Activated T-helper 1 cell treated with anti-CD3 and anti-CD28 coated beads, Interleukin-12 subunit alpha, Interleukin-12 subunit beta, Interleukin-2, Interleukin-4 antibody, amounts not matched to agents 30 ng/mL and 10 ng/mL and 1 ng/mL, durations not matched to agents 14 hours and 24 hours and 36 hours (primary cell): ENCODE results near the gene ACE. TPM values are rescaled to one million over a fixed set of nuclear protein-coding genes. Genes with fewer than 3 reads are reported as not detected.

Source experiments
- DNase-seq: peaks from one replicate; pipeline ENCODE4 v3.0.0; 2021; ENCODE audit warnings: low spot score
- H3K27ac Mint-ChIP-seq: one replicate; pipeline ENCODE4 v1.8.0; 2021; ENCODE audit warnings: mild to moderate bottlenecking, mixed read lengths
- H3K27me3 Mint-ChIP-seq: one replicate; pipeline ENCODE4 v1.8.0; 2022; ENCODE audit warnings: mild to moderate bottlenecking, moderate library complexity, mixed read lengths; ENCODE audit not compliant: insufficient read depth
- H3K36me3 Mint-ChIP-seq: one replicate; pipeline ENCODE4 v1.8.0; 2021; ENCODE audit warnings: low read depth, mixed read lengths
- H3K4me1 Mint-ChIP-seq: one replicate; pipeline ENCODE4 v1.8.0; 2021; ENCODE audit warnings: low read depth, mixed read lengths
- H3K4me3 Mint-ChIP-seq: one replicate; pipeline ENCODE4 v1.8.0; 2021; ENCODE audit warnings: mild to moderate bottlenecking, moderate library complexity, mixed read lengths
- H3K9me3 Mint-ChIP-seq: one replicate; pipeline ENCODE4 v1.8.0; 2021; ENCODE audit warnings: mixed read lengths
- intact Hi-C: fragments of 100-400 bp; cut with micrococcal nuclease; formaldehyde crosslinking; loops from one replicate; pipeline ENCODE4 v1.15.1; 2024
- total RNA-seq: library from RNA; stranded (reverse); gene quantifications from 2 replicates; pipeline ENCODE4 v1.2.3, GENCODE V29; 2022

ACE gene
- total RNA-seq, 1 donor from 2014 or later, result 0.36 TPM

- H3K36me3 Mint-ChIP-seq, result no peaks in the 10 kb centered on the region
- intact Hi-C loops, result no loop called here
- DNase-seq, result no peak
- H3K4me1 Mint-ChIP-seq, result peaks cover 6% of the 10 kb centered on the region
- H3K27me3 Mint-ChIP-seq, result peaks cover 24% of the 10 kb centered on the region
- no peak overlapping the region for H3K4me3 Mint-ChIP-seq
- H3K9me3 Mint-ChIP-seq, result no peaks in the 10 kb centered on the region
- H3K27ac Mint-ChIP-seq, result no peak overlapping the region
Measured at GRCh38 chr17:63519972-63520882, 43.4 kb downstream of the ACE start.

- H3K4me3 Mint-ChIP-seq, result no peak within 1 kb of the TSS
- no peaks in the 10 kb centered on the region for H3K9me3 Mint-ChIP-seq
- H3K27ac Mint-ChIP-seq, result no peak within 1 kb of the TSS
- H3K27me3 Mint-ChIP-seq, result peaks cover 25% of the 10 kb centered on the region
- no peaks in the 10 kb centered on the region for H3K36me3 Mint-ChIP-seq
- intact Hi-C loops, result loop anchor here (1.0 kb wide), 2 partner anchors 27 to 77 kb away; partner anchors contain the start of genes DCAF7 and TACO1
- H3K4me1 Mint-ChIP-seq, result no peaks in the 10 kb centered on the region
- no peak for DNase-seq
Measured at GRCh38 chr17:63523253-63523855, 46.5 kb downstream of the ACE start, which contains the start of gene KCNH6. KCNH6 (plus strand) TSS chr17:63523358; CDS start chr17:63523414, 56 bp downstream.

GRCh38 chr17:63524051-63524450, 47.2 kb downstream of the ACE start:
- no peak for DNase-seq
- H3K9me3 Mint-ChIP-seq, result no peaks in the 10 kb centered on the region
- H3K4me3 Mint-ChIP-seq, result no peak overlapping the region
- no peaks in the 10 kb centered on the region for H3K36me3 Mint-ChIP-seq
- H3K27ac Mint-ChIP-seq, result no peak overlapping the region
- H3K4me1 Mint-ChIP-seq, result no peaks in the 10 kb centered on the region
- H3K27me3 Mint-ChIP-seq, result peaks cover 24% of the 10 kb centered on the region
- intact Hi-C loops, result no loop called here

- Mint-ChIP-seq H3K4me3 (no peak overlapping the region), H3K4me1 (no peaks in the 10 kb centered on the region), H3K27me3 (peaks cover 24% of the 10 kb centered on the region), H3K9me3 (no peaks in the 10 kb centered on the region), H3K27ac (no peak overlapping the region), H3K36me3 (no peaks in the 10 kb centered on the region)
- DNase-seq, result no peak
- intact Hi-C loops, result no loop called here
Measured at GRCh38 chr17:63525190-63525946, 48.5 kb downstream of the ACE start.

GRCh38 chr17:63526861-63527260, 50.0 kb downstream of the ACE start:
- Mint-ChIP-seq H3K9me3 (no peaks in the 10 kb centered on the region), H3K27me3 (peaks cover 20% of the 10 kb centered on the region), H3K4me3 (no peak overlapping the region), H3K36me3 (no peaks in the 10 kb centered on the region), H3K4me1 (no peaks in the 10 kb centered on the region), H3K27ac (no peak overlapping the region)
- no peak for DNase-seq
- intact Hi-C loops, result no loop called here

- H3K27me3 Mint-ChIP-seq, result peaks cover 15% of the 10 kb centered on the region
- H3K36me3 Mint-ChIP-seq, result no peaks in the 10 kb centered on the region
- H3K9me3 Mint-ChIP-seq, result no peaks in the 10 kb centered on the region
- intact Hi-C loops, result no loop called here
- H3K4me1 Mint-ChIP-seq, result no peaks in the 10 kb centered on the region
- no peak for DNase-seq
- H3K27ac Mint-ChIP-seq, result no peak overlapping the region
- H3K4me3 Mint-ChIP-seq, result no peak overlapping the region
Measured at GRCh38 chr17:63528183-63528582, 51.3 kb downstream of the ACE start.

- Mint-ChIP-seq H3K4me1 (no peaks in the 10 kb centered on the region), H3K27me3 (peaks cover 7% of the 10 kb centered on the region), H3K4me3 (no peak overlapping the region), H3K9me3 (no peaks in the 10 kb centered on the region), H3K36me3 (no peaks in the 10 kb centered on the region), H3K27ac (no peak overlapping the region)
- no peak for DNase-seq
- intact Hi-C loops, result no loop called here
Measured at GRCh38 chr17:63529711-63530556, 53.1 kb downstream of the ACE start.

- no peaks in the 10 kb centered on the region for H3K36me3 Mint-ChIP-seq
- H3K27ac Mint-ChIP-seq, result no peak overlapping the region
- DNase-seq, result no peak
- intact Hi-C loops, result no loop called here
- no peaks in the 10 kb centered on the region for H3K4me1 Mint-ChIP-seq
- H3K27me3 Mint-ChIP-seq, result peaks cover 1% of the 10 kb centered on the region
- no peaks in the 10 kb centered on the region for H3K9me3 Mint-ChIP-seq
- H3K4me3 Mint-ChIP-seq, result no peak overlapping the region
Measured at GRCh38 chr17:63530557-63531021, 53.7 kb downstream of the ACE start.

- no peaks in the 10 kb centered on the region for H3K36me3 Mint-ChIP-seq
- DNase-seq, result no peak
- no peak overlapping the region for H3K4me3 Mint-ChIP-seq
- no peaks in the 10 kb centered on the region for H3K9me3 Mint-ChIP-seq
- intact Hi-C loops, result no loop called here
- no peaks in the 10 kb centered on the region for H3K4me1 Mint-ChIP-seq
- H3K27me3 Mint-ChIP-seq, result peaks cover 2% of the 10 kb centered on the region
- H3K27ac Mint-ChIP-seq, result no peak overlapping the region
Measured at GRCh38 chr17:63531022-63531965, 54.4 kb downstream of the ACE start.

- Mint-ChIP-seq H3K9me3 (no peaks in the 10 kb centered on the region), H3K4me3 (no peak overlapping the region), H3K27ac (no peak overlapping the region), H3K36me3 (no peaks in the 10 kb centered on the region), H3K27me3 (peaks cover 14% of the 10 kb centered on the region), H3K4me1 (no peaks in the 10 kb centered on the region)
- DNase-seq, result no peak
- intact Hi-C loops, result no loop called here
Measured at GRCh38 chr17:63533433-63534077, 56.7 kb downstream of the ACE start.

- peaks cover 17% of the 10 kb centered on the region for H3K27me3 Mint-ChIP-seq
- H3K4me3 Mint-ChIP-seq, result no peak overlapping the region
- no peaks in the 10 kb centered on the region for H3K36me3 Mint-ChIP-seq
- H3K27ac Mint-ChIP-seq, result no peak overlapping the region
- DNase-seq, result no peak
- intact Hi-C loops, result no loop called here
- no peaks in the 10 kb centered on the region for H3K9me3 Mint-ChIP-seq
- H3K4me1 Mint-ChIP-seq, result no peaks in the 10 kb centered on the region
Measured at GRCh38 chr17:63534078-63534570, 57.3 kb downstream of the ACE start.
